GM08714 (cell line): ENCODE data around the gene SLC2A14.
"Not testable (repeated sequence)": the region's sequence is repeated elsewhere in the genome, so short reads cannot be mapped to it uniquely, and the experiment has no call there.

Experiments used
- H3K4me3 ChIP-seq: fragments of 200-500 bp; sonication (Bioruptor generic); 2 replicates; pipeline ENCODE4 v1.5.1; 2014; ENCODE audit warnings: mild to moderate bottlenecking, low read length, inconsistent platforms
- ZNF274 ChIP-seq: IDR thresholded peaks from 2 replicates; pipeline ENCODE4 v1.6.1; 2012; ENCODE audit warnings: mild to moderate bottlenecking, low read depth, low read length

Gene SLC2A14

DNA sequence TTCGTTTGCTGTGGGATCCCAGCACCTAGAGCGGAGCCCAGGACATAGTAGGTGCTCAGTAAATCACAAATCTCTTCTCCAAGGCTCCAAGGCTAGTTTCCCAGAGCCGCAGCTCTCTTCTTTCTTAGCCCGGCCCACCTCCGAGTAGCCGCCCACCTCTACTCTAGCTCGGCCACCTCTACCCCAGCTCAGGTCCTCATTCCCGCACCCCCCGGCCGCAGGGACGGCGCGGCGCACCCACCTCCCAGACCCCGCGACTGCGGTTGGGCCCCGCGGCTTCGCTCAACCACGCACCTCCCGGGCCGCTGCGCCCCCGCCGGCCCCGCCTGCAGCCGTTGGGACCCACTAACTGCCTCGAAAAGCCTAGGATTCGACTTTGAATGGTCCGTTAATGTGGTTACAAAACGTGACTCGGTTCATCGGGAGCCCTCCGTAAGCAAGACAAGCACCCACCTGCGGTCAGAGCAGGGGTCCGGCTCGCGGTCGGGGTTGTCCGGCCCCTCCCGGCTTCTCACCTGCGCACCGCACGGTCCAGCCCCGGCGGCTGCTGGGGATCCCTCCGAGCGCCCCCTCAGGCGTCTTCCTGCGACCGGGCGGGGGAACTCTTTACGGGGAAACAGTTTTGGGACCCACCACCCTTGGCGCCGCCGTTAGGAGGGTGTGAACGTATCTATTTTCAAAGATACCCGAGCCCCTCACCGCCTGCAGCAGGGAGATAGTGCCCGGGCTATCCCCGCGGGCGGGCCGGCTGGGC, at the start of gene SLC2A14:
TSS of gene SLC2A14 (minus strand) at position 350 of the 754 bp plus-strand sequence. CDS start 3,035 bp downstream, outside the sequence.
- no peak within 1 kb of the TSS for H3K4me3 ChIP-seq
- TF ChIP-seq ZNF274 = no peak

DNA sequence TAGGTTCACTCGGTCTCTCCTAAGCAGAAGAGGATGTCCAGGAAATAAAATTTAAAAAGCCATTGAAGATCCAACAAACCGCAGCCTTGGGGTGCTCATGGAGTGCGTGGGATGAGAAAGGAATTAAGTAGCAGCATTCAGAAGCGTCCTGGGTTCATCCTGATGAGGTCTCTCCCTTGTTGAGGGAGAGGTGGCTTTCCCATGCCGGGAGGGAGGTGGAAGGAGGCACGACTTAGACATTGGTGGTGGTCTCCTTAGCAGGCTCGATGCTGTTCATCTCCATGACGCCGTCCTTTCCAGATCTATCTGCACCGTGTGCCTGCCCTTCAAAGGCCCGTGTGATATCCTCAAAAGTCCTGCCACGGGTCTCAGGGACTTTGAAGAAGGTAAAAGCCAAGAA, 48.5 kb upstream of the SLC2A14 start:
- H3K4me3 ChIP-seq = not testable (repeated sequence)

DNA sequence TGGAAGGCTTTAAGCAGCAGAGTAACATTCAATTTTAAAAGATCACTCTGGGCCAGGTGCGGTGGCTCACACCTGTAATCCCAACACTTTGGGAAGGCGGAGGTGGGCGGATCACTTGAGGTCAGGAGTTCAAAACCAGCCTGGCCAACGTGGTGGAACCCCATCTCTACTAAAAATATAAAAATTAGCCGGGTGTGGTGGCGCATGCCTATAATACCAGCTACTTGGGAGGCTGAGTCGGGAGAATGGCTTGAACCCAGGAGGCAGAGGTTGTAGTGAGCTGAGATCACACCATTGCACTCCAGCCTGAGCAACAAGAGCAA, 45.5 kb upstream of the SLC2A14 start:
- H3K4me3 ChIP-seq = not testable (repeated sequence)

GRCh38 chr12:7917392-7918267, 44.9 kb upstream of the SLC2A14 start:
- H3K4me3 ChIP-seq = no peak overlapping the region

DNA sequence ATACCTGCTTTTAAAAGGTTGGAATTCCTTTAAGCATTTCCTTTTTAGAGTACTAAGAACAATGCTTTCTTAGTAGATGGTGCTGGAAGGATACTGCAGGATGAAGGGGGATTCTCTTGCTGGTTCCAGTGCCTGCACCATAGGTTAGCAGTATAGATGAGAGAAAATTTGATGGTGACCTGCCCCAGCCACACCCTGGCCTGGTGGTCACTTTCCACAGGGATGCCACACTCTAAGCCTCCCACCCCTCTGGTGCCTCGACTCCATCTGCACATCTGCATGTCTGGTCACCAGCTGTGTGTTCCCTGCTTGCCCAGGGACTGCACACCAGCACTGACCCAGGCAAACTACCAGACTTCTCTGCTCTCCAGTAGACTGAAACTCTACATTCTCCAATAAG, 44.2 kb upstream of the SLC2A14 start:
- no peak overlapping the region for H3K4me3 ChIP-seq
- TF ChIP-seq ZNF274 = no peak

More at GRCh38 chr12:7917392-7918267, 44.9 kb upstream of the SLC2A14 start:
- TF ChIP-seq ZNF274 = no peak

- H3K4me3 ChIP-seq = no peak overlapping the region
- TF ChIP-seq ZNF274 = no peak
Observed at GRCh38 chr12:7915661-7916403, 43.1 kb upstream of the SLC2A14 start.

DNA sequence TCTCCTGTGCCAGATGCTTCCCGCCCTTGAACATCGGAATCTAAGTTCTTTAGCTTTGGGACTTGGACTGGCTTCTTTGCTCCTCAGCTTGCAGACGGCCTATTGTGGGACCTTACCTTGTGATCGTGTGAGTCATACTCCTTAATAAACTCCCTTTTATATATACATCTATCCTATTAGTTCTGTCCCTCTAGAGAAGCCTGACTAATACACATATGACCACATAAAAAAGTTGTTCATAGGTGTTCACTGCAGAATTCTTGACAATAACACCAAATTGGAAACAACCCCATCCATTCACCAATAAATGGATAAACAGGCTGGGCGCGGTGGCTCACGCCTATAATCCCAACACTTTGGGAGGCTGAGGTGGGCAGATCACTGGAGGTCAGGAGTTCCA, 37.4 kb upstream of the SLC2A14 start:
- not testable (repeated sequence) for H3K4me3 ChIP-seq

DNA sequence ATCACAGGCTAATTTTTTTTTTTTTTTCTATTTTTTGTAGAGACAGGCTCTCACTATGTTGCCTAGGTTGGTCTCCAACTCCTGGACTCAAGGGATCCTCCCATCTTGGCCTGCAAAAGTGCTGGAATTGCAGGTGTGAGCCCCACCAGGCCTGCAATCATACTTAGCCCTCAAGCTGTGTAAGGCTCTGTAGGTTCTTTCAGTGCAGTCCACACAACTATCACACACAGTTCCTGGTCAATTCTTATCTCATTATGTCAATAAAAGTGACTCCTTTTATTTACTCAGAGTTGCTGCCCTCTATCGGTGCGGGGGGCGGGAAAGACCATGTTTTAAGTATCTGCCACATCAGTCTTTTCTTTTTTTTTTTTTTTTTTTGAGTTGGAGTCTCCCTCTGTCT, 34.3 kb upstream of the SLC2A14 start:
- TF ChIP-seq ZNF274 = no peak
- no peak overlapping the region for H3K4me3 ChIP-seq

GRCh38 chr12:7906303-7906702, 33.6 kb upstream of the SLC2A14 start:
- not testable (repeated sequence) for H3K4me3 ChIP-seq

DNA sequence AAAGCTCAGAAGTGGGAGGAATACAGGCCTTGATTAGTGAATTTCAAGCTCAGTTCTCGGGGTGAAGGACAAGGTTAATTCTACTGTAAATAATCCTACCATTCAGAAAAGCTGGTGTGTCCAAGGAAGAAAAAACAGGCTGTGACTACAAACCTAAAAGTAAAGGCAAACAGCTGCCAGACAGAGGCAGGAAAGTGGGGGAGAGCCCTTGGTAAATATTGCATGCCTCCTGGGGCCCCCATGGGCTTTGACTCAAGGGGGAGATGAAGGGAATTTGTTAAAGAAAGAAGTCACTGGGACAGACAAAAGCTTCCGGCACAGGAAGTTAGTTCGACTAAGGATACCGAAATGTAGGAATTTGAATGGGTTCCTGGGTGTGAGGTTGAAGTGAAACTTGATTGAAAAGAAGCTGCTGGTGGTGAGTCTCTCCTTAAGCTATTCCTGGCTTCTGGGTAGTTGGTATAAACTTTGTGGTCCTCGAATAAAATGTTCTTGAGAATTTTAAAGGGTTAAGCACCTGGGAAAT, 32.9 kb upstream of the SLC2A14 start:
- not testable (repeated sequence) for H3K4me3 ChIP-seq

GRCh38 chr12:7905071-7905470, 32.4 kb upstream of the SLC2A14 start:
- no peak for TF ChIP-seq ZNF274
- no peak overlapping the region for H3K4me3 ChIP-seq

- H3K4me3 ChIP-seq = not testable (repeated sequence)
Observed at GRCh38 chr12:7902416-7902815, 29.7 kb upstream of the SLC2A14 start.

GRCh38 chr12:7899755-7900154, 27.0 kb upstream of the SLC2A14 start:
- no peak overlapping the region for H3K4me3 ChIP-seq
- TF ChIP-seq ZNF274 = no peak

- not testable (repeated sequence) for H3K4me3 ChIP-seq
Observed at GRCh38 chr12:7896726-7897125, 24.0 kb upstream of the SLC2A14 start.

- no peak overlapping the region for H3K4me3 ChIP-seq
- TF ChIP-seq ZNF274 = no peak
Observed at GRCh38 chr12:7892186-7892980, 19.7 kb upstream of the SLC2A14 start.
